HUDEP-2 (cell line): Measurements from ENCODE around the gene ITPK1.

Experiments used
- DNase-seq, 76 experiments: peaks; one replicate each; lab custom pipeline; 2025; ENCODE audit not compliant: unreplicated experiment in 76 of 76; lab: John Stamatoyannopoulos, UW

ITPK1 gene

DNA sequence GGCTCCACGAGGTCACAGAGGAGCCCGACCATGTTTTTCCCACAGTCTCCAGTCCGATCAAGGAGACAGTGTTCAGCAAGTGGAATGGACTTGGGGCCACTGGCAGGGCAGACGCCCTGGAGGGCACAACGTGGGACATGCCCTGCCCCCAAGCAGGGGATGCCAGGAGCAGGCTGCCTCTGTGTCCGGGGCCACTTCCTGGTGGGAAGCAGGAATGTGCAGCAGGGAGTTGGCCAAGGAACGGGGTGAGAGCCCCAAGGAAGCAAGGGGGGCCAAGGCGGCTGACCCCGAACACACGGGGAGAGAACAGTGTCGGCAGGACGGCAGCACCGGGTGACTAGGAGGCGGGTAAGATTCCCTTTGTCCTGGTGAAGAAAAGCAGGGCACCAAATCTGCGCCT lies 100.2 kb downstream of the ITPK1 start:
- DNase-seq, result no peak

GRCh38 chr14:93015064-93015463 lies 100.7 kb downstream of the ITPK1 start:
- DNase-seq, result no peak

GRCh38 chr14:93014058-93015023 lies 101.4 kb downstream of the ITPK1 start:
- no peak for DNase-seq

- DNase-seq, result no peak
Measured at GRCh38 chr14:93012951-93013719, 102.6 kb downstream of the ITPK1 start.

GRCh38 chr14:93012506-93012905 lies 103.2 kb downstream of the ITPK1 start:
- DNase-seq, result no peak

GRCh38 chr14:93011650-93012325 lies 103.9 kb downstream of the ITPK1 start:
- peak in 10 of 76 experiments; percentile 5 to 32 (median 16) for DNase-seq

GRCh38 chr14:93011141-93011529 lies 104.6 kb downstream of the ITPK1 start:
- DNase-seq, result no peak

DNA sequence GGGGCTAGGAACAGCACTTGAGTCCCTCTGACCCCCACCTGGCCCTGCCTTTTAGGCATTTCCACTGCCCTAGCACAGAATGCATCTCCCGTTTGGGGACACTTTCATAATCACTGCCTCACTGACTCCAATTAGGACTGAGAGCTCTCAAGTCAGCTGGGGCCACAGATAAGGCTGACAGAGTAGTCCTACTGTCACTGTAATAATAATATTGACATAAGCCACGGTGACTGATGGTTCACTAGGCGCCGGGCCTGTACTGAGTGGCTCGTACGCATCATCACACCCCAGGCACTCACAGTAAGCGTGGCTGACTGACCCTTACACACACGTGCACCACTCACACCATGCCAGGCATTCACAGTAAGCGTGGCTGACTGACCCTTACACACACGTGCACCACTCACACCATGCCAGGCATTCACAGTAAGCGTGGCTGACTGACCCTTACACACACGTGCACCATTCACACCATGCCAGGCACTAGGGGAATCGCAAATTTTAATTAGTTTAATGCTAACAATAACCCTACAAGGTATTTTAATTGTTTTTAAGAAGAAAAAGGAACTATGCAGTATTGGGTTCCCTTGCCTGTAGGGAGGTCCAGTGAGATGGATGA lies 105.1 kb downstream of the ITPK1 start:
- DNase-seq, result peak in 3 of 76 experiments; percentile 23 to 28 (median 25)

DNA sequence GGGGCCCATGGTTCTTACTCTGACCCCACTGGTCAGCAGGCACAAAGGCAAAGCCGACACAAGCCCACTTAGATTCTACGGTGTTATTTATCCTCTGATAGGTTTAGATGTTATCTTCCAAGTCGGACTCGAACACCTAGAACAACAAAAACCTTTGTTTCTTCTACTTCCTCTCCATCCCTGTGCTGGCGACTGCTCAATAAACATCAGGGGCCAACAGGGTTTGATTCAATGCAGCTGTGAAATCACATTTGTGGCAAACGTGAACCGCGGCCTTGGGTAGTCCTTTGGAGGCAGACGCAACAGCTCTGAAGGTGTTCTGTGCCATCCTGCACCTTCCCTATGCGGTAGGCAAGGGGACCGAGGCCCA lies 105.6 kb downstream of the ITPK1 start:
- DNase-seq, result no peak

DNA sequence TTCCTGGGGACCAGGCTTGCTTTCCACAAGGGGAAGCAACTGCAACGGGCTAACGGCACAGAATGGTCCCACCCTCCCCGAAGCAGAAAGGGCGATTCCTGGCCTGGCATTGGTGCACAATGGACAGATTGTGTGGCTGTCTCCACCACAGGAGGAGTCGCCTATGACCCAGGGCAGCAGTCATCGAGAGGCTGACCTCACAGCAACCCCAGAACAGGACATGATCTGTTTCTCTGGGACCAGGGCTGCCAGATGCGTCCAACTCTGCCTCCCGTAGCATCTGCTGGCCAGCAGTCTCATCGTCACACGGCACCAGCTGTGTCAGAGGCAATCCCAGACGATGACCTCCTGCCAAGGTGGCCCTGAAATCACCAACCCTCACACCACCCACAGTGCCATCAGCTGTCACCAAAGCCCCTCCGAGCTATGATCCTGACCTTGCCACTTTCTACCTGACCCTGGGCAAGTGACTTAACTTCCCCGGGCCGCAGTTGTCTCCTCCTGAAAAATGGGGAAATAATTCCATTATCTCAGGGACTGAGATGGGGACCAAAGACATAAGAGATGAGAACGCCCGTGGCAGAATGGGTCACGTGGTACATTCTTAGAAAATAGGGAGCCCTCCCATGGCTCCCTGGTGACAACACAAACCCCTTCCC lies 106.1 kb downstream of the ITPK1 start:
- no peak for DNase-seq

DNA sequence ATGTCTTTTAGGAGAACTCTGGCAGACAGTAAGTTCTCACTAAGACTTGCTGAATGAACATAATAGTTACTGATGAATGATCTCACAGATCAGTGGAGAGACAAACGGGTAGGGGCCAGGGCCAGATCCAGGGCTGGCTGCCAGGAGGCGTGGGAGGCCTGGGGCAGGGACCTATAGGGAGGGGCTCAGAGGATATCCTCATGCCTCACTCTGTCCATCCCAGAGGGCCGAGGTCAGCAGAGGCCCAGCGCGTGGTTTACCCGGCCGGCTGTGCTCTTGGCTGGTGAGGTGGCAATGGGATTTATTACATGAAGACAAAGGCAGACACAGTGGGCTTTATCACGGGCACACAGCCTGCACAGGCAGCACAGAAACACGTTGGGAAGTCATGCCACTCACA lies 107.3 kb downstream of the ITPK1 start:
- DNase-seq, result peak in 46 of 76 experiments; percentile 3 to 75 (median 32)

GRCh38 chr14:93007225-93007997 lies 108.3 kb downstream of the ITPK1 start:
- peak in 8 of 76 experiments; percentile 4 to 21 (median 10) for DNase-seq

- DNase-seq, result no peak
Measured at GRCh38 chr14:93006567-93007051, 109.1 kb downstream of the ITPK1 start.

GRCh38 chr14:93005838-93006237 lies 109.9 kb downstream of the ITPK1 start:
- DNase-seq, result no peak

DNA sequence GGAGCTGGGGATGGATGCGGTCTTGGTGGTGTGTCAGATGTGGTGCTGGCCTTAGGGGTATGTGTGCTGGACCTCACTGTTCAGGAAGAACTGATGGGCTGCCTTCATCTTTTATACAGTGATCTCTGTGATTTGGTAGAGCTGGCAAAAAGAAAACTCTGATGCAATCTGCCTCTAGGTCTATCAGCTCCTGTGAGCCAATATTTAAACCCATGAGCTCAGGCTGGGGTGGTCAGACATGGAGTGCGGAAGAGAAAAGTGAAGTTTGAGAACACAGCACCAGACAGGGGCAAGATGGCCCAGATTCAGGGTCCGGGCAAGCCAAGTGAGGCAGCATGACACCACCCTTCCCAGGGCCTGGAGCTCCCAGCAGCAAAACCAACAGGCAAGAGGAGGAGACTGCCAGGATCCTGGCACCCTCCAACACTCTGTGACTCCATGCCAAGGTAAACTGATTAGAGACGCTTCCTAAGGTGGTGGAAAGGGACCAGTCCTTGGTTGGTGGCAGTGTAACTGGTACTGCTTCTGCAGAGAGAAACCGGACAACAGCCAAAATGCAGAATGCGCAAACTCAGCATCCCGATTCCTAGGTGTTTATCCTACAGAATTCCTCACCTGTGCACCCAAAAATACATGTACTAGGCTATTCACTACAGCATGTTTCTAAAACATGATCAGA lies 110.5 kb downstream of the ITPK1 start:
- no peak for DNase-seq

GRCh38 chr14:93004699-93005082 lies 111.0 kb downstream of the ITPK1 start:
- DNase-seq, result no peak

- DNase-seq, result no peak
Measured at GRCh38 chr14:93003945-93004698, 111.6 kb downstream of the ITPK1 start.

DNA sequence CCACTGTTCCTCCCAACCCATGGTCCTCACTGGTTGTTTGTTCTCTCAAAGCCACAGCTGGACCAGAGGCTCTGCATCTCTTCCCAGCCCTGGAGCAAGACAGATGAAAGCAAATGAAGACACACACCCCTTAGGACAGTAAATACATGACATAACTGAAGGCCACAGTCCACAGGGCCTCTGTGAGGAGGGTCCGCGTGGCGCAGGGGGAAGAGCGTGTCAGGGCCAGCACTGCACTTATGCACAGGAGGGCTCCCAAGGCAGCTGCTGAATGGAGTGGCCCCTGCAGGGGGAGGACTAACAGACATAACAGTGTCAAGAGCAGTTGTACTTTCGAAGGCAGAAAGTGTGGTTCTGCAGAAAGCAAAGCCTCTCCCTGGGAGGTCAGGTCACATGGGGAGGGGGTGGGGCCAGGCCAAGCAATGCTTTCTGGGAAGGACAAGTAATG lies 112.8 kb downstream of the ITPK1 start:
- DNase-seq, result no peak
